SK-N-MC (cell line): ENCODE data around the gene AKAP9.
"Not testable (repeated sequence)": the region's sequence is repeated elsewhere in the genome, so short reads cannot be mapped to it uniquely, and the experiment has no call there.

ENCODE experiments used
- EZH2 ChIP-seq: fragments of 200-600 bp; sonication (generic); IDR thresholded peaks from one replicate; pipeline ENCODE4 v1.6.1; 2017; ENCODE audit warnings: antibody characterized with exemption
- POLR2AphosphoS5 ChIP-seq: IDR thresholded peaks from 2 replicates; pipeline ENCODE4 v1.6.1; 2012; ENCODE audit warnings: mild to moderate bottlenecking, low read depth, low read length, borderline replicate concordance

- TF ChIP-seq EZH2, POLR2AphosphoS5: not testable (repeated sequence)
These were observed 86.0 kb downstream of the AKAP9 start for GRCh38 chr7:92026635-92027034.
